OCI-LY7 (cell line): ENCODE results near the gene LRRC4C. TPM values are rescaled to one million over a fixed set of nuclear protein-coding genes. Genes with fewer than 3 reads are reported as not detected.

Experiments
- BruUV-seq: library from RNA; stranded (reverse); fragments of 400-500 nt; replicated peaks from 2 replicates; lab custom pipeline; 2021; lab: Mats Ljungman, UMichigan
- CTCF ChIA-PET: fragments of 300-600 bp; sonication (Branson Sonifier 250); formaldehyde crosslinking; loops from one replicate; lab custom pipeline; 2022; ENCODE audit warnings: antibody characterized with exemption; ENCODE audit not compliant: unreplicated experiment; lab: Charles Lee
- POLR2A ChIA-PET: fragments of 300-600 bp; sonication (Branson Sonifier 250); formaldehyde crosslinking; loops from one replicate; lab custom pipeline; 2022; ENCODE audit warnings: antibody characterized with exemption; lab: Charles Lee
- DNase-seq: peaks from one replicate; pipeline ENCODE4 v3.0.0-alpha.2; 2015; ENCODE audit warnings: low spot score
- H2AFZ ChIP-seq: fragments of 200-600 bp; sonication (generic), shearing (Covaris generic); 2 replicates; pipeline ENCODE4 v1.6.1; 2014; ENCODE audit warnings: mild to moderate bottlenecking, antibody characterized with exemption, low read length, moderate library complexity
- H3K27ac ChIP-seq: fragments of 200-600 bp; sonication (generic); 2 replicates; pipeline ENCODE4 v1.5.1; 2014; ENCODE audit warnings: mixed run types, low read depth, mild to moderate bottlenecking, moderate library complexity, low read length, inconsistent platforms; ENCODE audit not compliant: poor library complexity, severe bottlenecking
- H3K36me3 ChIP-seq: fragments of 200-600 bp; sonication (generic); 2 replicates; pipeline ENCODE4 v1.6.1; 2014; ENCODE audit warnings: mild to moderate bottlenecking, antibody characterized with exemption, low read length, moderate library complexity, mixed read lengths; ENCODE audit not compliant: insufficient read depth
- H3K4me1 ChIP-seq: fragments of 200-600 bp; sonication (generic); 2 replicates; pipeline ENCODE4 v1.5.1; 2014; ENCODE audit warnings: mild to moderate bottlenecking, low read length; ENCODE audit not compliant: insufficient read depth, poor library complexity, severe bottlenecking
- H3K4me2 ChIP-seq: fragments of 200-600 bp; sonication (generic); 2 replicates; pipeline ENCODE4 v1.6.1; 2014; ENCODE audit warnings: mild to moderate bottlenecking, low read length
- H3K4me3 ChIP-seq: fragments of 200-600 bp; sonication (generic); 2 replicates; pipeline ENCODE4 v1.5.1; 2014; ENCODE audit warnings: mild to moderate bottlenecking, low read depth, low read length; ENCODE audit not compliant: poor library complexity, severe bottlenecking
- H3K79me2 ChIP-seq: fragments of 200-600 bp; sonication (generic); 2 replicates; pipeline ENCODE4 v1.6.1; 2016; ENCODE audit warnings: low read depth, mild to moderate bottlenecking, low read length, moderate library complexity, mixed read lengths; ENCODE audit not compliant: insufficient read depth
- H3K9me2 ChIP-seq: fragments of 200-600 bp; sonication (generic); 2 replicates; pipeline ENCODE4 v1.6.1; 2016; ENCODE audit warnings: mild to moderate bottlenecking, low read length, mixed read lengths; ENCODE audit not compliant: insufficient read depth
- H3K9me3 ChIP-seq: fragments of 200-600 bp; sonication (generic); 2 replicates; pipeline ENCODE4 v1.6.1; 2014; ENCODE audit warnings: mild to moderate bottlenecking, mixed run types, low read length, mixed read lengths
- H4K20me1 ChIP-seq: fragments of 200-600 bp; sonication (generic); 2 replicates; pipeline ENCODE4 v1.6.1; 2014; ENCODE audit warnings: mild to moderate bottlenecking, antibody characterized with exemption, low read length, moderate library complexity, mixed read lengths; ENCODE audit not compliant: insufficient read depth
- EZH2phosphoT487 ChIP-seq: fragments of 200-600 bp; sonication (generic); IDR thresholded peaks from 2 replicates; pipeline ENCODE4 v1.6.1; 2018; ENCODE audit warnings: low read depth, borderline replicate concordance, mild to moderate bottlenecking, mixed run types, antibody characterized with exemption, low read length, moderate library complexity, mixed read lengths
- intact Hi-C: fragments of 100-400 bp; cut with micrococcal nuclease; formaldehyde crosslinking; loops from one replicate; pipeline ENCODE4 v1.10.0; 2022; ENCODE audit not compliant: unreplicated experiment
- total RNA-seq, 2 experiments: library from RNA; depleted of rRNA in 1 of 2; stranded (reverse); fragments of >200 nt in 1 of 2; shearing (Covaris generic) in 1 of 2; gene quantifications; 2 replicates each; pipeline ENCODE4 v1.2.3, GENCODE V29; 2014 to 2022
- TF ChIP-seq, protein P1 (sequence below): fragments of 200-600 bp; sonication (generic); conservative IDR thresholded peaks from 2 replicates; pipeline ENCODE4 v1.5.1; 2014; ENCODE audit warnings: mild to moderate bottlenecking, antibody characterized with exemption, low read length, moderate library complexity, mixed read lengths

LRRC4C gene
- total RNA-seq, 2 experiments from 2014 or later, result not detected

- Histone ChIP-seq H3K4me1 (no peaks in the 10 kb centered on the region), H3K27ac (no peak overlapping the region), H3K36me3 (no peaks in the 10 kb centered on the region), H4K20me1 (no peaks in the 10 kb centered on the region), H3K9me2 (no peaks in the 10 kb centered on the region), H3K4me3 (no peak overlapping the region), H3K4me2 (no peak overlapping the region), H2AFZ (no peak overlapping the region), H3K9me3 (no peaks in the 10 kb centered on the region), H3K79me2 (no peaks in the 10 kb centered on the region)
- no TSS peak for BruUV-seq
- DNase-seq, result no peak
- ChIA-PET POLR2A (no interaction called here), CTCF (no interaction called here)
- intact Hi-C loops, result no loop called here
- TF ChIP-seq, protein P1, sequence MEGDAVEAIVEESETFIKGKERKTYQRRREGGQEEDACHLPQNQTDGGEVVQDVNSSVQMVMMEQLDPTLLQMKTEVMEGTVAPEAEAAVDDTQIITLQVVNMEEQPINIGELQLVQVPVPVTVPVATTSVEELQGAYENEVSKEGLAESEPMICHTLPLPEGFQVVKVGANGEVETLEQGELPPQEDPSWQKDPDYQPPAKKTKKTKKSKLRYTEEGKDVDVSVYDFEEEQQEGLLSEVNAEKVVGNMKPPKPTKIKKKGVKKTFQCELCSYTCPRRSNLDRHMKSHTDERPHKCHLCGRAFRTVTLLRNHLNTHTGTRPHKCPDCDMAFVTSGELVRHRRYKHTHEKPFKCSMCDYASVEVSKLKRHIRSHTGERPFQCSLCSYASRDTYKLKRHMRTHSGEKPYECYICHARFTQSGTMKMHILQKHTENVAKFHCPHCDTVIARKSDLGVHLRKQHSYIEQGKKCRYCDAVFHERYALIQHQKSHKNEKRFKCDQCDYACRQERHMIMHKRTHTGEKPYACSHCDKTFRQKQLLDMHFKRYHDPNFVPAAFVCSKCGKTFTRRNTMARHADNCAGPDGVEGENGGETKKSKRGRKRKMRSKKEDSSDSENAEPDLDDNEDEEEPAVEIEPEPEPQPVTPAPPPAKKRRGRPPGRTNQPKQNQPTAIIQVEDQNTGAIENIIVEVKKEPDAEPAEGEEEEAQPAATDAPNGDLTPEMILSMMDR, result no peak
- no peak for TF ChIP-seq EZH2phosphoT487
These were observed 1217.9 kb downstream of the LRRC4C start for GRCh38 chr11:40241524-40242051.

- Histone ChIP-seq H3K36me3 (no peaks in the 10 kb centered on the region), H3K79me2 (no peaks in the 10 kb centered on the region), H3K4me3 (no peak overlapping the region), H3K9me3 (no peaks in the 10 kb centered on the region), H3K27ac (no peak overlapping the region), H3K4me2 (no peak overlapping the region), H3K4me1 (no peaks in the 10 kb centered on the region), H4K20me1 (no peaks in the 10 kb centered on the region), H3K9me2 (no peaks in the 10 kb centered on the region), H2AFZ (no peak overlapping the region)
- ChIA-PET CTCF (no interaction called here), POLR2A (no interaction called here)
- no peak for DNase-seq
- intact Hi-C loops, result no loop called here
- BruUV-seq, result no TSS peak
- TF ChIP-seq, protein P1, result no peak
- TF ChIP-seq EZH2phosphoT487, result no peak
These were observed 1219.2 kb downstream of the LRRC4C start for GRCh38 chr11:40240284-40240683.

GRCh38 chr11:40236526-40236925 lies 1222.9 kb downstream of the LRRC4C start:
- no TSS peak for BruUV-seq
- no peak overlapping the region for H2AFZ ChIP-seq
- H3K27ac ChIP-seq, result no peak overlapping the region
- H3K4me2 ChIP-seq, result no peak overlapping the region
- no peaks in the 10 kb centered on the region for H3K79me2 ChIP-seq
- no peak for TF ChIP-seq EZH2phosphoT487
- TF ChIP-seq, protein P1, result no peak
- intact Hi-C loops, result no loop called here
- no peaks in the 10 kb centered on the region for H3K4me1 ChIP-seq
- H3K36me3 ChIP-seq, result no peaks in the 10 kb centered on the region
- POLR2A ChIA-PET, result no interaction called here
- no peaks in the 10 kb centered on the region for H3K9me3 ChIP-seq
- no peaks in the 10 kb centered on the region for H4K20me1 ChIP-seq
- no peak overlapping the region for H3K4me3 ChIP-seq
- DNase-seq, result no peak
- CTCF ChIA-PET, result no interaction called here
- no peaks in the 10 kb centered on the region for H3K9me2 ChIP-seq
